ENCODE measurements around the gene DENND4A.

Gene DENND4A

DNA sequence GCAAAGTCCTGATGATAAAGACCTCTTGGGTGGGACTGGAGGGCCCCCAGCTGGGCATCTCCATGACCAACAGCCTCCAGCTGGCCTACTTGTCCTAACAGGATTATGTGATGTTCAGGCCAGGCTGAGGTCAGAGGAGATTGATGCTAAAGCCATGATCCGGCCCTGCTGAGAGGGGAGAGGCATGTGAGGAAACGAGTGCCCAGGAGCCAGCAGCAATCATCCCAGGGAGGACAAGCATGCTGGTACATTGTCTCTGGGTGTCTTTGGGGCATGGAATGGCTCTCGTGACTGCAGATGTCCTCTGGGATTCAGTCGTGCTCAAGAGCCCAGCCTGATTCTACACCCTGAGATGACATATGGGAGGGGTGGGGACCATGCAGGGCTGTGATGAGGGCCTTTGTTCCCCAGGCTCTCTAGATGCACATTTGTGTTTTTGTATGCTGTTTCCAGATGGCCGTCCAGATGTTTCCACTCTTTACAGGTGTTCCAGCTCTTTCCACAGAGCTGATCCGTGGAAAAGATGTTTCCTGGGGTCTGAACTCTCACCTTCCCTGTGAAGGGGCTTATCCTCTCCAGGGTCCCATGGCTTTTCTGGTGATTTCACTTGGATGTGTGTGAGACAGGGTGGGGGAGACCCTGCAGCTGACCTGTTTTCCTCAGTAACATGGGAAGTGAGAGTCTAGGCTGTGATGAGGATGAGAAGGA lies 150.2 kb downstream of the DENND4A start:
- no peak for TF ChIP-seq SIN3A (IDR thresholded peaks at IDR 0.05; ENCODE audit: borderline replicate concordance, insufficient read depth, low read length)
- no peak for TF ChIP-seq TAF1 (IDR thresholded peaks at IDR 0.05; ENCODE audit: borderline replicate concordance, insufficient read depth, low read length)
- TF ChIP-seq, protein P1, sequence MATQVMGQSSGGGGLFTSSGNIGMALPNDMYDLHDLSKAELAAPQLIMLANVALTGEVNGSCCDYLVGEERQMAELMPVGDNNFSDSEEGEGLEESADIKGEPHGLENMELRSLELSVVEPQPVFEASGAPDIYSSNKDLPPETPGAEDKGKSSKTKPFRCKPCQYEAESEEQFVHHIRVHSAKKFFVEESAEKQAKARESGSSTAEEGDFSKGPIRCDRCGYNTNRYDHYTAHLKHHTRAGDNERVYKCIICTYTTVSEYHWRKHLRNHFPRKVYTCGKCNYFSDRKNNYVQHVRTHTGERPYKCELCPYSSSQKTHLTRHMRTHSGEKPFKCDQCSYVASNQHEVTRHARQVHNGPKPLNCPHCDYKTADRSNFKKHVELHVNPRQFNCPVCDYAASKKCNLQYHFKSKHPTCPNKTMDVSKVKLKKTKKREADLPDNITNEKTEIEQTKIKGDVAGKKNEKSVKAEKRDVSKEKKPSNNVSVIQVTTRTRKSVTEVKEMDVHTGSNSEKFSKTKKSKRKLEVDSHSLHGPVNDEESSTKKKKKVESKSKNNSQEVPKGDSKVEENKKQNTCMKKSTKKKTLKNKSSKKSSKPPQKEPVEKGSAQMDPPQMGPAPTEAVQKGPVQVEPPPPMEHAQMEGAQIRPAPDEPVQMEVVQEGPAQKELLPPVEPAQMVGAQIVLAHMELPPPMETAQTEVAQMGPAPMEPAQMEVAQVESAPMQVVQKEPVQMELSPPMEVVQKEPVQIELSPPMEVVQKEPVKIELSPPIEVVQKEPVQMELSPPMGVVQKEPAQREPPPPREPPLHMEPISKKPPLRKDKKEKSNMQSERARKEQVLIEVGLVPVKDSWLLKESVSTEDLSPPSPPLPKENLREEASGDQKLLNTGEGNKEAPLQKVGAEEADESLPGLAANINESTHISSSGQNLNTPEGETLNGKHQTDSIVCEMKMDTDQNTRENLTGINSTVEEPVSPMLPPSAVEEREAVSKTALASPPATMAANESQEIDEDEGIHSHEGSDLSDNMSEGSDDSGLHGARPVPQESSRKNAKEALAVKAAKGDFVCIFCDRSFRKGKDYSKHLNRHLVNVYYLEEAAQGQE (IDR thresholded peaks at IDR 0.05; ENCODE audit: insufficient read depth in 1 of 2, low read depth in 2 of 2, low read length in 2 of 2), result no peak
- TF ChIP-seq FOXP2 (optimal IDR thresholded peaks at IDR 0.05; ENCODE audit: borderline replicate concordance, extremely low read depth, extremely low read length, insufficient read depth), result no peak
- TF ChIP-seq POLR2AphosphoS5 (IDR thresholded peaks at IDR 0.05; ENCODE audit: low read depth, low read length), result no peak

DNA sequence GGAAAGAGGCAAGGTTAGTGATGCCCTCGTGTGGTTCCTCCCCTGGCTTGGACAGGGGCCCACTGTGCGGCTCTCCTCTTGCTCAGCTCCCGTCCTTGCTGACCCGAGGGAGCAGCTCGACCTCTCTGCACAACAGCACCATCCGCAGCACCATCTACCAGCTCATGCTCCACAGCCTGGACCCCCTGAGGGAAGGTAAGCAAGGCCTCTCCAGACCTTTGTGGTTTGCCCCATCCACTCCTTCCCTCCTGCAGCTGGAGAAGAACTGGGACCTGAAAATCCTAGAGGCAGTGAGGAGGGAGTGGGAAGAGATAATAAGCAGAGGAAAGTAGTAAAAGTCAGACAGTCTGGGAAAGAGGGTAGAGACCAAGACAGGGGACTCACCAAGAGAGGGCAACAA lies 152.6 kb downstream of the DENND4A start:
- TF ChIP-seq POLR2AphosphoS5 (IDR thresholded peaks at IDR 0.05; ENCODE audit: low read depth, low read length) (no peak), FOXP2 (optimal IDR thresholded peaks at IDR 0.05; ENCODE audit: borderline replicate concordance, extremely low read depth, extremely low read length, insufficient read depth) (no peak)
- TF ChIP-seq, protein P1 (IDR thresholded peaks at IDR 0.05; ENCODE audit: insufficient read depth in 1 of 2, low read depth in 2 of 2, low read length in 2 of 2), result no peak

GRCh38 chr15:65638681-65639089 lies 153.4 kb downstream of the DENND4A start:
- TF ChIP-seq SIN3A (IDR thresholded peaks at IDR 0.05; ENCODE audit: borderline replicate concordance, insufficient read depth, low read length) (no peak), FOXP2 (optimal IDR thresholded peaks at IDR 0.05; ENCODE audit: borderline replicate concordance, extremely low read depth, extremely low read length, insufficient read depth) (no peak), POLR2AphosphoS5 (IDR thresholded peaks at IDR 0.05; ENCODE audit: low read depth, low read length) (no peak), TAF1 (IDR thresholded peaks at IDR 0.05; ENCODE audit: borderline replicate concordance, insufficient read depth, low read length) (no peak)
- TF ChIP-seq, protein P1 (IDR thresholded peaks at IDR 0.05; ENCODE audit: insufficient read depth in 1 of 2, low read depth in 2 of 2, low read length in 2 of 2), result no peak

- TF ChIP-seq SIN3A (IDR thresholded peaks at IDR 0.05; ENCODE audit: borderline replicate concordance, insufficient read depth, low read length) (no peak), FOXP2 (optimal IDR thresholded peaks at IDR 0.05; ENCODE audit: borderline replicate concordance, extremely low read depth, extremely low read length, insufficient read depth) (no peak), POLR2AphosphoS5 (IDR thresholded peaks at IDR 0.05; ENCODE audit: low read depth, low read length) (no peak), TAF1 (IDR thresholded peaks at IDR 0.05; ENCODE audit: borderline replicate concordance, insufficient read depth, low read length) (no peak)
- TF ChIP-seq, protein P1 (IDR thresholded peaks at IDR 0.05; ENCODE audit: insufficient read depth in 1 of 2, low read depth in 2 of 2, low read length in 2 of 2), result no peak
Measured at GRCh38 chr15:65638109-65638508, 154.0 kb downstream of the DENND4A start.

All from PFSK-1 (cell line).